Femur (tissue), 1 donor: ENCODE data around the gene CFAP100.
A peak's percentile ranks its signal among the peaks of the same experiment; 100 is the strongest.

Experiments
- DNase-seq: peaks from one replicate; pipeline ENCODE4 v3.0.0-alpha.2; 2017

The CFAP100 gene

GRCh38 chr3:126424039-126424717, 29.5 kb downstream of the CFAP100 start:
- DNase-seq = no peak

- no peak for DNase-seq
Observed at GRCh38 chr3:126424751-126425150, 30.0 kb downstream of the CFAP100 start.

- DNase-seq = no peak
Observed at GRCh38 chr3:126431103-126431534, 36.4 kb downstream of the CFAP100 start.

- no peak for DNase-seq
Observed at GRCh38 chr3:126432361-126433104, 37.8 kb downstream of the CFAP100 start.

- peak; percentile 6 for DNase-seq
Observed at GRCh38 chr3:126433105-126433430, 38.4 kb downstream of the CFAP100 start.

GRCh38 chr3:126433496-126434263, 39.0 kb downstream of the CFAP100 start:
- DNase-seq = no peak

- DNase-seq = no peak
Observed at GRCh38 chr3:126434264-126434590, 39.5 kb downstream of the CFAP100 start.

- no peak for DNase-seq
Observed at GRCh38 chr3:126434931-126435411, 40.3 kb downstream of the CFAP100 start.

- no peak for DNase-seq
Observed at GRCh38 chr3:126435456-126436315, 41.0 kb downstream of the CFAP100 start.

- DNase-seq = no peak
Observed at GRCh38 chr3:126436826-126437717, 42.4 kb downstream of the CFAP100 start.

GRCh38 chr3:126438186-126438585, 43.5 kb downstream of the CFAP100 start:
- DNase-seq = no peak

GRCh38 chr3:126438746-126439145, 44.0 kb downstream of the CFAP100 start:
- no peak for DNase-seq

- no peak for DNase-seq
Observed at GRCh38 chr3:126439346-126439967, 44.7 kb downstream of the CFAP100 start.

- DNase-seq = no peak
Observed at GRCh38 chr3:126439968-126440708, 45.4 kb downstream of the CFAP100 start.

- no peak for DNase-seq
Observed at GRCh38 chr3:126440709-126440995, 45.9 kb downstream of the CFAP100 start.

- DNase-seq = no peak
Observed at GRCh38 chr3:126441256-126441880, 46.7 kb downstream of the CFAP100 start.

GRCh38 chr3:126442094-126442855, 47.6 kb downstream of the CFAP100 start:
- DNase-seq = peak; percentile 91

- no peak for DNase-seq
Observed at GRCh38 chr3:126442856-126443242, 48.1 kb downstream of the CFAP100 start.

- peak; percentile 12 for DNase-seq
Observed at GRCh38 chr3:126445506-126445905, 50.8 kb downstream of the CFAP100 start.
